Omental fat pad (tissue), 4 donors: Measurements from ENCODE around the gene GMPR. TPM values are rescaled to one million over a fixed set of nuclear protein-coding genes. Genes with fewer than 3 reads are reported as not detected.

ENCODE experiments used
- ATAC-seq: fragments of 150-250 bp; one replicate; pipeline ENCODE4 v1.9.1; 2016; ENCODE audit warnings: mild to moderate bottlenecking, moderate library complexity; ENCODE audit not compliant: low FRiP score
- DNase-seq: peaks from one replicate; pipeline ENCODE4 v3.0.0-alpha.2; 2019; ENCODE audit warnings: low spot score
- total RNA-seq, 4 donors: library from RNA; depleted of rRNA; stranded (reverse); fragments of >200 nt; gene quantifications; one replicate each; pipeline ENCODE4 v1.1.0, GENCODE V29; 2016
- TF ChIP-seq, protein P1 (sequence below), 3 donors: fragments of 450-650 bp; IDR thresholded peaks; one replicate each; pipeline ENCODE4 v1.5.1; 2016 to 2017; ENCODE audit warnings: antibody characterized with exemption in 3 of 3, mild to moderate bottlenecking in 3 of 3, moderate library complexity in 2 of 3

Gene GMPR
- total RNA-seq, 4 donors from 2014 or later = 2.4 to 24.5 (median 9.9) TPM

DNA sequence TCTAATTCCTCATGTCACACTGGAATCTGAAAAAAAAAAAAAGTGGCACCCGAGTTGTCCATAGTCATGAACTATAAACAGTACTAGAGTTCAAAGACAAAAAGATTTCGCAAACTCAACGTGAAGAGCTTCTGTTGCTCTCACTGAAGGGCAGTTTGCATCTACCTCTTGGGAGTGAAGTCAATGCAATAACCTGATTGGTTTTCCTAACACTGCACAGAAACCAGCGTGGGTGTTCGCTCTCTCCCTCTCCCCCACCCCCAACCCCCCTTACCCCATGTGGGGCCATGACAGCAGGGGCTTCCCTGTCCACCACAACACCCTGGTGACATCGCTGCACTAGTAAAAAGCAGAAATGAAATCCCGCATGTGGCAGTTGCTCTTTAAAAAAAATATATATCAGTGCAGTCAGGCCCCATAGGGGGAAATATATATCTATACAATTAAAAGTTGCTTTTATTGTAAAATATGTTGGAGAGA is 66.9 kb downstream of the GMPR start:
- DNase-seq (no peak), ATAC-seq (no peak)

DNA sequence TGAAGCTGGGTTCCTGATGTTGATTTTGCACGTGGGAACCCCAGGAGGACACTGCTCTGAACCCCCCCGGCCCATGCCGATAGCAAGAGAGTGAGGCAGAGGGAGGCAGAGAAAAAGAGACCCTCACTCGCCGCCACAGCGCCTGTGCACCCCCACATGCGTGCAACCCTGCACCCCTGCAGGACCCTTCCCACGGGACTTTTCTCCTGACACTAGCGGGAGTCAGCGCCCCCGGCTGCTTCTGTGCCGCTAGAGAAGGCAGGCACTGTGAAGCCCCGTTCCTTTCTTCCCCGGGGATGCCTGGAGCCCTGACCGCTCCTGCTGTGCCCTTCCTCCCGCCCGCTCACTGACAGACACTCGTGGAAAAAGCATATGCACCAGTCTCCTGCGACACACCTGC is 67.4 kb downstream of the GMPR start:
- ATAC-seq (no peak), DNase-seq (no peak)
- TF ChIP-seq, protein P1, sequence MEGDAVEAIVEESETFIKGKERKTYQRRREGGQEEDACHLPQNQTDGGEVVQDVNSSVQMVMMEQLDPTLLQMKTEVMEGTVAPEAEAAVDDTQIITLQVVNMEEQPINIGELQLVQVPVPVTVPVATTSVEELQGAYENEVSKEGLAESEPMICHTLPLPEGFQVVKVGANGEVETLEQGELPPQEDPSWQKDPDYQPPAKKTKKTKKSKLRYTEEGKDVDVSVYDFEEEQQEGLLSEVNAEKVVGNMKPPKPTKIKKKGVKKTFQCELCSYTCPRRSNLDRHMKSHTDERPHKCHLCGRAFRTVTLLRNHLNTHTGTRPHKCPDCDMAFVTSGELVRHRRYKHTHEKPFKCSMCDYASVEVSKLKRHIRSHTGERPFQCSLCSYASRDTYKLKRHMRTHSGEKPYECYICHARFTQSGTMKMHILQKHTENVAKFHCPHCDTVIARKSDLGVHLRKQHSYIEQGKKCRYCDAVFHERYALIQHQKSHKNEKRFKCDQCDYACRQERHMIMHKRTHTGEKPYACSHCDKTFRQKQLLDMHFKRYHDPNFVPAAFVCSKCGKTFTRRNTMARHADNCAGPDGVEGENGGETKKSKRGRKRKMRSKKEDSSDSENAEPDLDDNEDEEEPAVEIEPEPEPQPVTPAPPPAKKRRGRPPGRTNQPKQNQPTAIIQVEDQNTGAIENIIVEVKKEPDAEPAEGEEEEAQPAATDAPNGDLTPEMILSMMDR (IDR thresholded peaks at IDR 0.05) = no peak

More for the DNA sequence above, 66.9 kb downstream of the GMPR start:
- TF ChIP-seq, protein P1 (IDR thresholded peaks at IDR 0.05) = no peak

DNA sequence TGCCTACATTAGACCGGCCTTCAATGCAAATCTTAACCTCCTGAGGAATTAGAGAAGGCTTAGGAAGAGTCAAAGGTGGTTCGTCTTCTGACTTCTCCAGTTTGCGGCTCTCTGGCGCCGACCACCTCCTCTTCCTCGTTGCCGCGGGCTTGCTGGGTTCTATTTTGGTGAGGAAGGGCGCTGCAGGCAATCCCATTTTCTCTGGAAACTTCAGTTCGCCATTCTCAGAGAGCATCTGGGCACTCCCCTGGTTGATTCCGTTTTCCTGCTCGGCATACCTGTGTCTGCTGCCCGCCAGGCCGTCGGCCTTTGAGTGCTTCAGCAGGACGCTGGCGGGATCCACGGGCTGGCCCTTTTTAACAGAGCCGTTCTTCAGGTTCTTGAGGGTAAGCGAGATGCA is 67.9 kb downstream of the GMPR start:
- ATAC-seq (no peak), DNase-seq (no peak)
- TF ChIP-seq, protein P1 (IDR thresholded peaks at IDR 0.05) = no peak

DNA sequence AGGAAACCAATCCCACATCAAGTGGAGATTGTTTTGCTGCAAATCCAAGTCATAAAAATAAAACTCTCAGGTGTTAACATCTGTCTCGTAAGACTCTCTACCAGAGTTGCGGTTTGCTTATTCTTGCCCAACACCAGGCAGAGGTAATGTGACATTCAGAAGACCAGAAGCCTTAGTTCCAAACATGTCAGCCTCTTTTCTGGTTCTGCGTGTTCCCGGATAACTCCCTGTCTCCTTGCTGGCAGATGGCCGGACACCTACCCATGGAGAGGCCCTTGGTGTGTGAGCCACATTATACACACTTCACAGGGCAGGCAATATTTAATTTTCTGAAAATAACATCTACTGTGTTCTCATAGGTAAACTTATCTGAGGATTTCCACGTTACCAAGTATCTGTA is 73.4 kb downstream of the GMPR start:
- DNase-seq (no peak), ATAC-seq (no peak)
- TF ChIP-seq, protein P1 (IDR thresholded peaks at IDR 0.05) = no peak

DNA sequence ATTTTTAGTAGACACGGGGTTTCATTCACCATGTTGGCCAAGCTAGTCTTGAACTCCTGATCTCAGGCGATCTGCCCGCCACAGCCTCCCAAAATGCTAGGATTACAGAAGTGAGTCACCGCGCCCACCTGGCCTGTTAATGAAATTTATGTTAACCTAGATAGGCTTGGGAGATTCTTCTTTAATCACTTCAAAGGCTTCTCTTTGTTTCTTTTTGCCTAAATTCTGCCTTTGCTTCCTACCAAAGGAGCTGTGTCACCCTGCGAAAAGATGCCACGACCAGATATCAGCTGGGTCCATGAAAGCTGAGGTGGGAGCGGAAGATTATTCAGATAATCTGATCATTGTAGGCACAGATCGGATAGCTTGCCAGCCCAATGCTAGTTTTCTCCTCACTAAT is 75.3 kb downstream of the GMPR start:
- TF ChIP-seq, protein P1 (IDR thresholded peaks at IDR 0.05) = no peak
- DNase-seq (no peak), ATAC-seq (no peak)

DNA sequence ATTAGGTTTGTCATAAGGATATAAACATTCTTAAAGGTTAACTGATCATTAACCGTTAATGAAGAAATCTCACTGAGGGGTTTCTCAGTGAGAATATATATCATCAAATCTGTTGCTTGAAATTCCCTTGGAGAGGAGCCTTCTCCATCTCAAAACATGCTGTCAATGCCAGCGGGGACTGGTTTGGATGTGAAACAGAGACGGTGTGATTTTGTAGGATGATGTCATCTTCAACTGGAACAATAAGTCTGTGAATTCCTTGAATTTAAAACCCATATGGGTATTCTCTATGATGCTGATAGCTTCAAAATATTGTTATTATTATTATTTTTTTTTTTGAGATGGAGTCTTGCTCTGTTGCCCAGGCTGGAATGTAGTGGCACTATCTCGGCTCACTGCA is 75.9 kb downstream of the GMPR start:
- TF ChIP-seq, protein P1 (IDR thresholded peaks at IDR 0.05) = no peak
- DNase-seq (no peak), ATAC-seq (no peak)

DNA sequence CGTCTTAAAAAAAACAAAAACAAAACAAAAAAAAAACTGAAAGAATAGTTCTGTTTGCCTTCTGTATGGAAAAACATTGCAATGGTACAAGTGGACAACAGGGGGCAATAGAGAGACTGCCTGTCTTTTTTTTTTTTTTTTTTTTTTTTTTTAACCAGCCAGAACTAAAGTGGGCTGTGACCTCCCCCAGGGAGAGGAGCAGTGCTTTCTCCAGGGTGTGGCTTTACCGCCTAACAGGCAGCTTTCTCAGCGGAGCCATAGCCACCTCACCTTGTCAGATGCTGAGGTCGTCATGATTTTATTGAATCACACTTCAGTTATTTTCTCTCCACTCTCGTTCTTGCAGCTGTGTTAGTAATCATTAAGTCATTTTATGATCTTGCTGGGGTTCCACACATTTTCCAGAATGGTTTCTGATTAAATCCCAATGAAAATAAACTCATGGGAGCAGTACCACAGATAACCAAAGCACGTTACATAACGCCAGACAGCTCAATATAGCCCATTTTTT is 78.4 kb downstream of the GMPR start:
- ATAC-seq (no peak), DNase-seq (no peak)
- TF ChIP-seq, protein P1 (IDR thresholded peaks at IDR 0.05) = no peak
